Sigmoid colon (tissue), 4 donors: ENCODE data around the gene KERA.

Experiments used
- CTCF ChIP-seq, 4 experiments: fragments of 450-650 bp in 3 of 4; fragments of 200-600 bp in 1 of 4; IDR thresholded peaks; one replicate each; pipeline ENCODE4 v1.5.1; 2016 to 2019; ENCODE audit warnings: antibody characterized with exemption in 4 of 4, mild to moderate bottlenecking in 3 of 4, moderate library complexity in 2 of 4
- POLR2A ChIP-seq, 2 donors: fragments of 450-650 bp; IDR thresholded peaks; one replicate each; pipeline ENCODE4 v1.6.1; 2016; ENCODE audit warnings: antibody characterized with exemption in 2 of 2, mild to moderate bottlenecking in 2 of 2, moderate library complexity in 2 of 2
- POLR2AphosphoS5 ChIP-seq, 4 donors: sonication (generic); formaldehyde crosslinking; IDR thresholded peaks; one replicate each; pipeline ENCODE4 v1.6.1; 2017; ENCODE audit warnings: antibody characterized with exemption in 4 of 4

GRCh38 chr12:91023326-91024004, 34.4 kb downstream of the KERA start:
- no peak for TF ChIP-seq CTCF (IDR thresholded peaks at IDR 0.05)
- no peak for TF ChIP-seq POLR2AphosphoS5 (IDR thresholded peaks at IDR 0.05)
- TF ChIP-seq POLR2A (IDR thresholded peaks at IDR 0.05), result no peak
